Gastrocnemius medialis (tissue), 4 donors: ENCODE results near the gene TWSG1. TPM values are rescaled to one million over a fixed set of nuclear protein-coding genes. Genes with fewer than 3 reads are reported as not detected.

Source experiments
- ATAC-seq, 2 donors: fragments of 150-250 bp; one replicate each; pipeline ENCODE4 v1.9.1; 2016
- DNase-seq, 2 donors: peaks; one replicate each; pipeline ENCODE4 v3.0.0-alpha.2; 2019
- H3K27ac ChIP-seq, 4 donors: fragments of 200-600 bp; sonication (generic); 1 replicate in 1 of 4; 2 replicates in 3 of 4; pipeline ENCODE4 v1.5.1; 2016 to 2018; ENCODE audit warnings: mild to moderate bottlenecking in 2 of 4, moderate library complexity in 1 of 4
- H3K27me3 ChIP-seq, 3 donors: fragments of 200-600 bp; sonication (generic) in 2 of 3; 1 replicate in 1 of 3; 2 replicates in 2 of 3; pipeline versions ENCODE4 v1.5.1 to v1.6.0; 2016 to 2019; ENCODE audit warnings: mild to moderate bottlenecking in 1 of 3, moderate library complexity in 1 of 3
- H3K36me3 ChIP-seq, 2 donors: fragments of 200-600 bp; sonication (generic) in 1 of 2; one replicate each; pipeline ENCODE4 v1.5.1; 2017 to 2018
- H3K4me1 ChIP-seq, 2 donors: fragments of 200-600 bp; sonication (generic) in 1 of 2; one replicate each; pipeline ENCODE4 v1.5.1; 2016 to 2017; ENCODE audit warnings: mild to moderate bottlenecking in 2 of 2
- H3K4me3 ChIP-seq, 4 donors: fragments of 200-600 bp; sonication (generic) in 3 of 4; 1 replicate in 1 of 4; 2 replicates in 3 of 4; pipeline ENCODE4 v1.5.1; 2016 to 2019; ENCODE audit warnings: mild to moderate bottlenecking in 2 of 4
- H3K9me3 ChIP-seq, 3 donors: fragments of 200-600 bp; sonication (generic) in 2 of 3; 1 replicate in 1 of 3; 2 replicates in 2 of 3; pipeline ENCODE4 v1.5.1; 2016 to 2019
- POLR2A ChIP-seq, 2 donors: fragments of 450-650 bp; IDR thresholded peaks; one replicate each; pipeline ENCODE4 v1.6.1; 2017; ENCODE audit warnings: antibody characterized with exemption in 2 of 2, mild to moderate bottlenecking in 2 of 2, moderate library complexity in 2 of 2
- in situ Hi-C, 4 donors: fragments of 200-750 bp; cut with MboI; loops; one replicate each; pipeline versions ENCODE4 v1.15.0 to v1.8.0; 2017; ENCODE audit warnings: low sequenced_read_pairs in 4 of 4
- intact Hi-C: fragments of 100-400 bp; cut with DNase I; formaldehyde crosslinking; loops from one replicate; pipeline ENCODE4 v1.15.1; 2023; ENCODE audit warnings: low total_unique reads
- total RNA-seq, 4 donors: library from RNA; depleted of rRNA; stranded (reverse); fragments of >200 nt; gene quantifications; one replicate each; pipeline versions ENCODE4 v1.1.0 to v1.2.3, GENCODE V29; 2016
- TF ChIP-seq, protein P1 (sequence below), 5 experiments: fragments of 450-650 bp in 3 of 5; fragments of 200-600 bp in 2 of 5; sonication (generic) in 2 of 5; IDR thresholded peaks in 4 of 5; conservative IDR thresholded peaks in 1 of 5; 1 replicate in 4 of 5; 2 replicates in 1 of 5; pipeline ENCODE4 v1.5.1; 2016 to 2019; ENCODE audit warnings: antibody characterized with exemption in 5 of 5, mild to moderate bottlenecking in 3 of 5, moderate library complexity in 3 of 5

The TWSG1 gene
- total RNA-seq, 4 donors from 2014 or later: 5.3 to 9.5 (median 8.1) TPM

DNA sequence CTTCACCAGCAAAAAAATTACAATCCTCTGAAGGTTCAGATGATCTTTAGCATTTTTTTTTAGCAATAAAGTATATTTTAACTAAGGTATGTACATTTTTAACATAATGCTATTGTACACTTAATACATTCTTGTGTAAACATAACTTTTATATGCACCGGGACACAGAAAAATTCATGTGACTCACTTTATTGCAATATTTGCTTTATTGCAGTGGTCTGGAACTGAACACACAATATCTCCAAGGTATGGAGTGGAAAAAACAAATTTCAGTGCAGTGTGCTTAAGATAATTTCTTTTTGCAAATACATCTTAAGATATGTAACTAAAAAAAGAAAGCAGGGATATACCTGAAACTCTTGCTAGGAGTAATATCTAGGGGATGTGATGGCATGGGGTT, 5.1 kb upstream of the TWSG1 start:
- in situ Hi-C loops: loop anchor here in 1 of 4 donors (25.0 kb wide), 1 partner anchor 667 kb away; no protein-coding TSS in a partner anchor
- Histone ChIP-seq H3K4me3 (no peak overlapping the region), H3K27me3 (no peaks in the 10 kb centered on the region), H3K9me3 (no peaks in the 10 kb centered on the region), H3K4me1 (no peaks in the 10 kb centered on the region), H3K27ac (no peak overlapping the region), H3K36me3 (no peaks in the 10 kb centered on the region)
- intact Hi-C loops: no loop called here
- TF ChIP-seq, protein P1, sequence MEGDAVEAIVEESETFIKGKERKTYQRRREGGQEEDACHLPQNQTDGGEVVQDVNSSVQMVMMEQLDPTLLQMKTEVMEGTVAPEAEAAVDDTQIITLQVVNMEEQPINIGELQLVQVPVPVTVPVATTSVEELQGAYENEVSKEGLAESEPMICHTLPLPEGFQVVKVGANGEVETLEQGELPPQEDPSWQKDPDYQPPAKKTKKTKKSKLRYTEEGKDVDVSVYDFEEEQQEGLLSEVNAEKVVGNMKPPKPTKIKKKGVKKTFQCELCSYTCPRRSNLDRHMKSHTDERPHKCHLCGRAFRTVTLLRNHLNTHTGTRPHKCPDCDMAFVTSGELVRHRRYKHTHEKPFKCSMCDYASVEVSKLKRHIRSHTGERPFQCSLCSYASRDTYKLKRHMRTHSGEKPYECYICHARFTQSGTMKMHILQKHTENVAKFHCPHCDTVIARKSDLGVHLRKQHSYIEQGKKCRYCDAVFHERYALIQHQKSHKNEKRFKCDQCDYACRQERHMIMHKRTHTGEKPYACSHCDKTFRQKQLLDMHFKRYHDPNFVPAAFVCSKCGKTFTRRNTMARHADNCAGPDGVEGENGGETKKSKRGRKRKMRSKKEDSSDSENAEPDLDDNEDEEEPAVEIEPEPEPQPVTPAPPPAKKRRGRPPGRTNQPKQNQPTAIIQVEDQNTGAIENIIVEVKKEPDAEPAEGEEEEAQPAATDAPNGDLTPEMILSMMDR (IDR thresholded peaks at IDR 0.05 in 4 of 5, conservative IDR thresholded peaks at IDR 0.05 in 1 of 5): no peak
- TF ChIP-seq POLR2A (IDR thresholded peaks at IDR 0.05): no peak
- no peak for ATAC-seq
- DNase-seq: no peak

DNA sequence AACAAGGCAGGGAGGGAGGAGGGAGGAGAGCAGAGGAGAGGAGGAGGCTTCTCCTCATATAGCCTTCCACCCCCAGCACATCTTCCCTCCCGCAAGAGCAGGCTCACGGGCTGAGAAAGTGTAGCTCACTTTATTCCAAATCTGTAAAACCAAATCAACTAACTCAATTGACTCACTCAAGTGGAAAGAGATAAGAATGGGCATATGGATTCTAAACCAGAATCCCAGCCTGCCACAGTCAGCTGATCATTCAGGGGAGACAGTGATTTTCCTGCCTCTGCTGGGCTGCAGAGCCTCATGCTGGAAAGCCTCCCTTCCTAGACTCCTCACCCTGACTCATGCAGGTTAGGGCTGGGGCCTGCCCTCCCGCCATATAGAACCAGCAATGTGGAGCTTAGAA, 4.2 kb upstream of the TWSG1 start:
- intact Hi-C loops: loop anchor here (5.0 to 10.0 kb wide), 3 partner anchors 183 to 374 kb away; partner anchors contain the start of gene RAB31
- no peak for DNase-seq
- TF ChIP-seq POLR2A (IDR thresholded peaks at IDR 0.05): no peak
- TF ChIP-seq, protein P1 (IDR thresholded peaks at IDR 0.05 in 4 of 5, conservative IDR thresholded peaks at IDR 0.05 in 1 of 5): no peak
- H3K9me3 ChIP-seq: no peaks in the 10 kb centered on the region
- no peak overlapping the region for H3K4me3 ChIP-seq
- H3K27me3 ChIP-seq: no peaks in the 10 kb centered on the region
- H3K27ac ChIP-seq: no peak overlapping the region
- no peaks in the 10 kb centered on the region for H3K36me3 ChIP-seq
- peaks cover 0 to 2% of the 10 kb centered on the region in 2 donors for H3K4me1 ChIP-seq
- ATAC-seq: no peak
- in situ Hi-C loops: loop anchor here in 2 of 4 donors (10.0 to 25.0 kb wide), 2 partner anchors 134 to 668 kb away; no protein-coding TSS in a partner anchor

DNA sequence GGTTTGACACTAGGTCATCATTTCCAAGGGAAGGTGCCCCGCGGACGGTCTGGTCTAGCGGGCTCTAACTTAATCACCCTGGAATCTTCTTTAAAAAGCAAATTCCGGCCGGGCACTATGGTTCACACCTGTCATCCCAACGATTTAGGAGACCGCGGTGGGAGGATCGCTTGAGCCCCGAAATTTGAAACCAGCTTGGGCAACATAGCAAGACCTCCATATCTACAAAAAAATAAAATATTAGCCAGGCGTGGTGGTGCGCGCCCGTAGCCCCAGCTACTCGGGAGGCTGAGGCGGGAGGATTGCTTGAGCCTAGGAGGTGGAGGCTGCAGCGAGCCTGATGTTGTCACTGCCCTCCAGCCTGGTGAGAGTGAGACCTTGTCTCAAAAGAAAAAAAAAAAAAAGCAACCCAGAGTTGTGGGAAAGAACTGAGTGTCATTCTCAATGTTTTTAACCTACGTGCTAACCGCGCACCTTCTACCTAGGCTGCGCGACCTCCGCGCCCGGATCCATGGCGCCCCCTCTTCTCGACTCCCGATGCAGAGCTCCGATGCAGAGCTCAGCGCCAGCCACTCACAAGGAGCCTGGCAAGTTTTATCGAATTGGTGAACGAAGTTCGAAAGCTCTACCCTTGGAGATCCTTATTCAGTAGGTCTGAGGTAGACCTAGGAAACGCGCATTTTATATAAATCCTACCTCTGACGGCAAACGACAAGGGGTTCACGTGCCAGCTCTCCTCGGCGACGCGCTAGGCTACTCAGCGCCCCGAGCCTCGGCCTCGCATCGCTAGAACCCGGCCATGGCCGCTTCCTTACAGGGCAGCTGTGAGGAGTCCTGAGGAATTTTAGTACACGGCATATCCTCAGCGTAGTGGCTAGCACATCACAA, 888 bp upstream of the TWSG1 start:
- intact Hi-C loops (loop anchor here (1.0 to 10.0 kb wide), 5 partner anchors 142 to 371 kb away; partner anchors contain the start of genes NDUFV2, RAB31 and RALBP1), in situ Hi-C loops (loop anchor here in 2 of 4 donors (10.0 to 25.0 kb wide), 2 partner anchors 131 to 671 kb away; no protein-coding TSS in a partner anchor)
- Histone ChIP-seq H3K27ac (peak overlapping the region; percentile 43 to 87 (median 54)), H3K4me1 (peaks cover 0 to 8% of the 10 kb centered on the region in 2 donors), H3K36me3 (peaks cover 0 to 13% of the 10 kb centered on the region in 2 donors), H3K9me3 (no peaks in the 10 kb centered on the region), H3K4me3 (peak overlapping the region; percentile 62 to 91 (median 72)), H3K27me3 (no peaks in the 10 kb centered on the region)
- no peak for TF ChIP-seq POLR2A (IDR thresholded peaks at IDR 0.05)
- TF ChIP-seq, protein P1 (IDR thresholded peaks at IDR 0.05 in 4 of 5, conservative IDR thresholded peaks at IDR 0.05 in 1 of 5): no peak
- peak in 1 of 2 donors; percentile 12 for DNase-seq
- peak; percentile 72 to 73 for ATAC-seq

GRCh38 chr18:9334973-9335696, 562 bp downstream of the TWSG1 start:
- Histone ChIP-seq H3K36me3 (peaks cover 0 to 13% of the 10 kb centered on the region in 2 donors), H3K27me3 (no peaks in the 10 kb centered on the region), H3K4me1 (peaks cover 0 to 8% of the 10 kb centered on the region in 2 donors), H3K9me3 (no peaks in the 10 kb centered on the region), H3K4me3 (peak overlapping the region; percentile 62 to 91 (median 72)), H3K27ac (peak overlapping the region; percentile 66 to 88 (median 78))
- TF ChIP-seq POLR2A (IDR thresholded peaks at IDR 0.05): peak in 1 of 2 donors; percentile 17
- TF ChIP-seq, protein P1 (IDR thresholded peaks at IDR 0.05 in 4 of 5, conservative IDR thresholded peaks at IDR 0.05 in 1 of 5): peak in 2 of 5 experiments; percentile 5 to 8
- intact Hi-C loops (loop anchor here (1.0 to 10.0 kb wide), 6 partner anchors 140 to 370 kb away; partner anchors contain the start of genes NDUFV2, RAB31 and RALBP1), in situ Hi-C loops (loop anchor here in 2 of 4 donors (5.0 to 25.0 kb wide), 3 partner anchors 130 to 673 kb away; no protein-coding TSS in a partner anchor)
- DNase-seq: peak in 1 of 2 donors; percentile 6
- peak; percentile 59 to 75 for ATAC-seq
